ENCODE results near the gene RNF2. TPM values are rescaled to one million over a fixed set of nuclear protein-coding genes. Genes with fewer than 3 reads are reported as not detected.

Gene RNF2
- total RNA-seq, 1 donor from 2014 or later = 30.6 TPM

- Mint-ChIP-seq H3K4me3 (ENCODE audit: low read depth) (no peak overlapping the region), H3K27ac (no peak overlapping the region), H3K4me1 (ENCODE audit: low read depth) (no peaks in the 10 kb centered on the region), H3K27me3 (ENCODE audit: low read depth) (no peaks in the 10 kb centered on the region), H3K36me3 (ENCODE audit: low read depth) (no peaks in the 10 kb centered on the region), H3K9me3 (no peaks in the 10 kb centered on the region)
- no peak for DNase-seq (ENCODE audit: low spot score)
- intact Hi-C loops (cut with micrococcal nuclease) = no loop called here
Observed at GRCh38 chr1:185077374-185077773, 32.0 kb downstream of the RNF2 start.

GRCh38 chr1:185080422-185080821, 35.1 kb downstream of the RNF2 start:
- Mint-ChIP-seq H3K27ac (no peak overlapping the region), H3K4me1 (ENCODE audit: low read depth) (no peaks in the 10 kb centered on the region), H3K4me3 (ENCODE audit: low read depth) (no peak overlapping the region), H3K9me3 (no peaks in the 10 kb centered on the region), H3K27me3 (ENCODE audit: low read depth) (no peaks in the 10 kb centered on the region), H3K36me3 (ENCODE audit: low read depth) (no peaks in the 10 kb centered on the region)
- intact Hi-C loops (cut with micrococcal nuclease) = no loop called here
- DNase-seq (ENCODE audit: low spot score) = no peak

- H3K27ac Mint-ChIP-seq = no peak overlapping the region
- H3K4me1 Mint-ChIP-seq (ENCODE audit: low read depth) = peaks cover 2% of the 10 kb centered on the region
- intact Hi-C loops (cut with micrococcal nuclease) = no loop called here
- no peaks in the 10 kb centered on the region for H3K9me3 Mint-ChIP-seq
- no peaks in the 10 kb centered on the region for H3K27me3 Mint-ChIP-seq (ENCODE audit: low read depth)
- H3K4me3 Mint-ChIP-seq (ENCODE audit: low read depth) = no peak overlapping the region
- DNase-seq (ENCODE audit: low spot score) = no peak
- peaks cover 15% of the 10 kb centered on the region for H3K36me3 Mint-ChIP-seq (ENCODE audit: low read depth)
Observed at GRCh38 chr1:185083818-185084217, 38.5 kb downstream of the RNF2 start.

GRCh38 chr1:185087101-185087500, 41.7 kb downstream of the RNF2 start:
- peaks cover 2% of the 10 kb centered on the region for H3K4me1 Mint-ChIP-seq (ENCODE audit: low read depth)
- no peaks in the 10 kb centered on the region for H3K9me3 Mint-ChIP-seq
- no peak for DNase-seq (ENCODE audit: low spot score)
- no peak overlapping the region for H3K4me3 Mint-ChIP-seq (ENCODE audit: low read depth)
- H3K27ac Mint-ChIP-seq = no peak overlapping the region
- H3K27me3 Mint-ChIP-seq (ENCODE audit: low read depth) = no peaks in the 10 kb centered on the region
- intact Hi-C loops (cut with micrococcal nuclease) = no loop called here
- peaks cover 26% of the 10 kb centered on the region for H3K36me3 Mint-ChIP-seq (ENCODE audit: low read depth)

GRCh38 chr1:185087746-185088145, 42.4 kb downstream of the RNF2 start:
- H3K27ac Mint-ChIP-seq = no peak overlapping the region
- no peak overlapping the region for H3K4me3 Mint-ChIP-seq (ENCODE audit: low read depth)
- peaks cover 26% of the 10 kb centered on the region for H3K36me3 Mint-ChIP-seq (ENCODE audit: low read depth)
- H3K9me3 Mint-ChIP-seq = no peaks in the 10 kb centered on the region
- intact Hi-C loops (cut with micrococcal nuclease) = no loop called here
- peaks cover 2% of the 10 kb centered on the region for H3K4me1 Mint-ChIP-seq (ENCODE audit: low read depth)
- H3K27me3 Mint-ChIP-seq (ENCODE audit: low read depth) = no peaks in the 10 kb centered on the region
- no peak for DNase-seq (ENCODE audit: low spot score)

- intact Hi-C loops (cut with micrococcal nuclease) = no loop called here
- no peaks in the 10 kb centered on the region for H3K4me1 Mint-ChIP-seq (ENCODE audit: low read depth)
- no peak overlapping the region for H3K27ac Mint-ChIP-seq
- no peak for DNase-seq (ENCODE audit: low spot score)
- H3K36me3 Mint-ChIP-seq (ENCODE audit: low read depth) = peaks cover 43% of the 10 kb centered on the region
- H3K4me3 Mint-ChIP-seq (ENCODE audit: low read depth) = no peak overlapping the region
- H3K9me3 Mint-ChIP-seq = no peaks in the 10 kb centered on the region
- H3K27me3 Mint-ChIP-seq (ENCODE audit: low read depth) = no peaks in the 10 kb centered on the region
Observed at GRCh38 chr1:185091480-185091879, 46.1 kb downstream of the RNF2 start.

- peaks cover 40% of the 10 kb centered on the region for H3K36me3 Mint-ChIP-seq (ENCODE audit: low read depth)
- no peaks in the 10 kb centered on the region for H3K9me3 Mint-ChIP-seq
- intact Hi-C loops (cut with micrococcal nuclease) = no loop called here
Observed at GRCh38 chr1:185094761-185095160, 49.4 kb downstream of the RNF2 start.

GRCh38 chr1:185096531-185096930, 51.2 kb downstream of the RNF2 start:
- H3K27ac Mint-ChIP-seq = no peak overlapping the region
- H3K9me3 Mint-ChIP-seq = no peaks in the 10 kb centered on the region
- intact Hi-C loops (cut with micrococcal nuclease) = no loop called here
- H3K27me3 Mint-ChIP-seq (ENCODE audit: low read depth) = no peaks in the 10 kb centered on the region
- no peaks in the 10 kb centered on the region for H3K4me1 Mint-ChIP-seq (ENCODE audit: low read depth)
- H3K4me3 Mint-ChIP-seq (ENCODE audit: low read depth) = no peak overlapping the region
- no peak for DNase-seq (ENCODE audit: low spot score)
- H3K36me3 Mint-ChIP-seq (ENCODE audit: low read depth) = peaks cover 53% of the 10 kb centered on the region

More at GRCh38 chr1:185094761-185095160, 49.4 kb downstream of the RNF2 start:
- H3K27me3 Mint-ChIP-seq (ENCODE audit: low read depth) = no peaks in the 10 kb centered on the region
- H3K27ac Mint-ChIP-seq = no peak overlapping the region
- H3K4me1 Mint-ChIP-seq (ENCODE audit: low read depth) = no peaks in the 10 kb centered on the region
- DNase-seq (ENCODE audit: low spot score) = no peak
- H3K4me3 Mint-ChIP-seq (ENCODE audit: low read depth) = no peak overlapping the region

GRCh38 chr1:185104083-185104482, 58.7 kb downstream of the RNF2 start:
- H3K27ac Mint-ChIP-seq = no peak overlapping the region
- H3K4me1 Mint-ChIP-seq (ENCODE audit: low read depth) = no peaks in the 10 kb centered on the region
- DNase-seq (ENCODE audit: low spot score) = no peak
- intact Hi-C loops (cut with micrococcal nuclease) = no loop called here
- H3K27me3 Mint-ChIP-seq (ENCODE audit: low read depth) = no peaks in the 10 kb centered on the region
- peaks cover 15% of the 10 kb centered on the region for H3K9me3 Mint-ChIP-seq
- H3K4me3 Mint-ChIP-seq (ENCODE audit: low read depth) = no peak overlapping the region
- H3K36me3 Mint-ChIP-seq (ENCODE audit: low read depth) = peaks cover 34% of the 10 kb centered on the region

- no peak for DNase-seq (ENCODE audit: low spot score)
- no peaks in the 10 kb centered on the region for H3K27me3 Mint-ChIP-seq (ENCODE audit: low read depth)
- intact Hi-C loops (cut with micrococcal nuclease) = no loop called here
- no peaks in the 10 kb centered on the region for H3K4me1 Mint-ChIP-seq (ENCODE audit: low read depth)
- no peak overlapping the region for H3K4me3 Mint-ChIP-seq (ENCODE audit: low read depth)
- H3K9me3 Mint-ChIP-seq = peaks cover 20% of the 10 kb centered on the region
- H3K27ac Mint-ChIP-seq = no peak overlapping the region
- H3K36me3 Mint-ChIP-seq (ENCODE audit: low read depth) = peaks cover 25% of the 10 kb centered on the region
Observed at GRCh38 chr1:185105121-185105520, 59.8 kb downstream of the RNF2 start.

- Mint-ChIP-seq H3K4me1 (ENCODE audit: low read depth) (no peaks in the 10 kb centered on the region), H3K4me3 (ENCODE audit: low read depth) (no peak overlapping the region), H3K9me3 (peaks cover 20% of the 10 kb centered on the region), H3K27ac (no peak overlapping the region), H3K36me3 (ENCODE audit: low read depth) (peaks cover 6% of the 10 kb centered on the region), H3K27me3 (ENCODE audit: low read depth) (no peaks in the 10 kb centered on the region)
- intact Hi-C loops (cut with micrococcal nuclease) = no loop called here
- no peak for DNase-seq (ENCODE audit: low spot score)
Observed at GRCh38 chr1:185108321-185108720, 63.0 kb downstream of the RNF2 start.

- Mint-ChIP-seq H3K36me3 (ENCODE audit: low read depth) (peaks cover 3% of the 10 kb centered on the region), H3K9me3 (peaks cover 20% of the 10 kb centered on the region), H3K27ac (no peak overlapping the region), H3K4me3 (ENCODE audit: low read depth) (no peak overlapping the region), H3K4me1 (ENCODE audit: low read depth) (no peaks in the 10 kb centered on the region), H3K27me3 (ENCODE audit: low read depth) (no peaks in the 10 kb centered on the region)
- intact Hi-C loops (cut with micrococcal nuclease) = no loop called here
- DNase-seq (ENCODE audit: low spot score) = no peak
Observed at GRCh38 chr1:185110145-185110544, 64.8 kb downstream of the RNF2 start.

- intact Hi-C loops (cut with micrococcal nuclease) = no loop called here
- H3K4me1 Mint-ChIP-seq (ENCODE audit: low read depth) = no peaks in the 10 kb centered on the region
- H3K4me3 Mint-ChIP-seq (ENCODE audit: low read depth) = no peak overlapping the region
- H3K27ac Mint-ChIP-seq = no peak overlapping the region
- peaks cover 6% of the 10 kb centered on the region for H3K36me3 Mint-ChIP-seq (ENCODE audit: low read depth)
- H3K9me3 Mint-ChIP-seq = peaks cover 15% of the 10 kb centered on the region
- no peak for DNase-seq (ENCODE audit: low spot score)
- no peaks in the 10 kb centered on the region for H3K27me3 Mint-ChIP-seq (ENCODE audit: low read depth)
Observed at GRCh38 chr1:185111873-185112272, 66.5 kb downstream of the RNF2 start.

GRCh38 chr1:185112356-185112755, 67.0 kb downstream of the RNF2 start:
- no peak for DNase-seq (ENCODE audit: low spot score)
- H3K4me3 Mint-ChIP-seq (ENCODE audit: low read depth) = no peak overlapping the region
- H3K27ac Mint-ChIP-seq = no peak overlapping the region
- peaks cover 6% of the 10 kb centered on the region for H3K36me3 Mint-ChIP-seq (ENCODE audit: low read depth)
- H3K9me3 Mint-ChIP-seq = peaks cover 15% of the 10 kb centered on the region
- H3K27me3 Mint-ChIP-seq (ENCODE audit: low read depth) = no peaks in the 10 kb centered on the region
- intact Hi-C loops (cut with micrococcal nuclease) = no loop called here
- no peaks in the 10 kb centered on the region for H3K4me1 Mint-ChIP-seq (ENCODE audit: low read depth)

Data from activated T-helper 2 cell treated with anti-CD3 and anti-CD28 coated beads, Interferon-gamma antibody, Interleukin-2, Interleukin-4, amounts not matched to agents 10 μg/mL and 5 μg/mL and 100 μg/mL, durations not matched to agents 14 hours and 24 hours and 36 hours (primary cell).